Neural cell (in vitro differentiated cells): ENCODE data around the gene MYMK. TPM values are rescaled to one million over a fixed set of nuclear protein-coding genes. Genes with fewer than 3 reads are reported as not detected.

Experiments
- H2AFZ ChIP-seq: fragments of 200-600, 300-800 bp; sonication (generic), shearing (Covaris generic); 2 replicates; pipeline ENCODE4 v1.6.0; 2014; ENCODE audit warnings: low read depth, mild to moderate bottlenecking, antibody characterized with exemption, low read length, moderate library complexity
- H3F3A ChIP-seq: fragments of 200-600 bp; shearing (Covaris generic); 2 replicates; pipeline ENCODE4 v1.6.1; 2016; ENCODE audit warnings: mild to moderate bottlenecking, moderate library complexity, mixed read lengths, antibody characterized with exemption, low read length; ENCODE audit not compliant: insufficient read depth, poor library complexity, severe bottlenecking
- H3K27ac ChIP-seq: fragments of 200-600, 300-800 bp; sonication (generic), shearing (Covaris generic); 2 replicates; pipeline ENCODE4 v1.5.1; 2014; ENCODE audit warnings: mild to moderate bottlenecking, low read length, moderate library complexity
- H3K27me3 ChIP-seq: fragments of 300-800, 200-600 bp; sonication (generic), shearing (Covaris generic); 2 replicates; pipeline ENCODE4 v1.6.0; 2014; ENCODE audit warnings: mild to moderate bottlenecking, low read depth, low read length, moderate library complexity; ENCODE audit not compliant: insufficient read depth
- H3K36me3 ChIP-seq: fragments of 300-800, 200-600 bp; sonication (generic), shearing (Covaris generic); 2 replicates; pipeline ENCODE4 v1.5.1; 2014; ENCODE audit warnings: mild to moderate bottlenecking, antibody characterized with exemption, low read length, moderate library complexity; ENCODE audit not compliant: insufficient read depth
- H3K4me2 ChIP-seq: fragments of 300-800, 200-600 bp; sonication (generic), shearing (Covaris generic); 2 replicates; pipeline ENCODE4 v1.6.0; 2014; ENCODE audit warnings: mild to moderate bottlenecking, low read length
- H3K4me3 ChIP-seq: fragments of 300-800, 200-600 bp; sonication (generic), shearing (Covaris generic); 2 replicates; pipeline ENCODE4 v1.5.1; 2014; ENCODE audit warnings: mild to moderate bottlenecking, low read length, moderate library complexity
- H3K79me2 ChIP-seq: fragments of 200-600 bp; shearing (Covaris generic); replicated peaks from 2 replicates; pipeline ENCODE4 v1.6.0; 2014; ENCODE audit warnings: mild to moderate bottlenecking, low read length, moderate library complexity; ENCODE audit not compliant: insufficient read depth
- H3K9ac ChIP-seq: fragments of 300-800, 200-600 bp; sonication (generic), shearing (Covaris generic); 2 replicates; pipeline ENCODE4 v1.6.1; 2016; ENCODE audit warnings: mild to moderate bottlenecking, low read length, mixed read lengths
- H3K9me2 ChIP-seq: fragments of 200-600 bp; shearing (Covaris generic); 2 replicates; pipeline ENCODE4 v1.6.1; 2016; ENCODE audit warnings: mild to moderate bottlenecking, low read length, mixed read lengths; ENCODE audit not compliant: insufficient read depth
- H3K9me3 ChIP-seq: fragments of 200-600, 300-800 bp; sonication (generic), shearing (Covaris generic); 2 replicates; pipeline ENCODE4 v1.6.1; 2016; ENCODE audit warnings: mild to moderate bottlenecking, mixed run types, low read length, moderate library complexity, mixed read lengths
- H4K20me1 ChIP-seq: fragments of 200-600 bp; shearing (Covaris generic); 2 replicates; pipeline ENCODE4 v1.6.1; 2016; ENCODE audit warnings: mild to moderate bottlenecking, mixed run types; ENCODE audit not compliant: insufficient read depth
- CTCF ChIP-seq: fragments of 450-650 bp; IDR thresholded peaks from 2 replicates; pipeline ENCODE4 v1.5.1; 2014; ENCODE audit warnings: antibody characterized with exemption, mild to moderate bottlenecking, moderate library complexity; ENCODE audit not compliant: poor library complexity, severe bottlenecking
- EP300 ChIP-seq: fragments of 450-650 bp; conservative IDR thresholded peaks from 2 replicates; pipeline ENCODE4 v1.6.1; 2014; ENCODE audit warnings: antibody characterized with exemption, mild to moderate bottlenecking, moderate library complexity; ENCODE audit not compliant: poor library complexity, severe bottlenecking
- EZH2 ChIP-seq: fragments of 200-600, 300-800 bp; shearing (Covaris generic), sonication (generic); IDR thresholded peaks from 2 replicates; pipeline ENCODE4 v1.6.1; 2014; ENCODE audit warnings: antibody characterized with exemption, low read length, borderline replicate concordance, mild to moderate bottlenecking; ENCODE audit not compliant: insufficient read depth, poor library complexity, severe bottlenecking
- MXI1 ChIP-seq: fragments of 450-650 bp; conservative IDR thresholded peaks from 2 replicates; pipeline ENCODE4 v1.6.1; 2014; ENCODE audit warnings: antibody characterized with exemption, mild to moderate bottlenecking; ENCODE audit not compliant: poor library complexity, severe bottlenecking
- POLR2AphosphoS5 ChIP-seq: IDR thresholded peaks from 2 replicates; pipeline ENCODE4 v1.6.1; 2012
- RAD21 ChIP-seq: fragments of 450-650 bp; conservative IDR thresholded peaks from 2 replicates; pipeline ENCODE4 v1.6.1; 2014; ENCODE audit warnings: antibody characterized with exemption, mild to moderate bottlenecking, moderate library complexity
- REST ChIP-seq: IDR thresholded peaks from 2 replicates; pipeline ENCODE4 v1.6.1; 2012; ENCODE audit warnings: borderline replicate concordance
- SMC3 ChIP-seq: fragments of 450-650 bp; conservative IDR thresholded peaks from 2 replicates; pipeline ENCODE4 v1.6.1; 2014; ENCODE audit warnings: antibody characterized with exemption, mild to moderate bottlenecking, moderate library complexity; ENCODE audit not compliant: poor library complexity
- TAF1 ChIP-seq: IDR thresholded peaks from 2 replicates; pipeline ENCODE4 v1.6.1; 2012; ENCODE audit warnings: low read depth
- polyA plus RNA-seq: library from polyadenylated mRNA; depleted of rRNA; stranded (reverse); fragments of >200 nt; gene quantifications from 2 replicates; pipeline ENCODE4 v1.2.3, GENCODE V29; 2014

Gene MYMK
- polyA plus RNA-seq, 1 donor from 2014 or later = not detected

- no peaks in the 10 kb centered on the region for H3K79me2 ChIP-seq
- H3K9me2 ChIP-seq = no peaks in the 10 kb centered on the region
- TF ChIP-seq SMC3 (no peak), POLR2AphosphoS5 (no peak), REST (no peak), EZH2 (no peak)
- no peak overlapping the region for H3K9ac ChIP-seq
- no peak overlapping the region for H2AFZ ChIP-seq
- H3K4me3 ChIP-seq = no peak overlapping the region
- H3K4me2 ChIP-seq = no peak overlapping the region
- H4K20me1 ChIP-seq = no peaks in the 10 kb centered on the region
- H3K36me3 ChIP-seq = no peaks in the 10 kb centered on the region
- no peaks in the 10 kb centered on the region for H3K27me3 ChIP-seq
- no peak overlapping the region for H3K27ac ChIP-seq
- no peaks in the 10 kb centered on the region for H3F3A ChIP-seq
- no peaks in the 10 kb centered on the region for H3K9me3 ChIP-seq
Observed at GRCh38 chr9:133489253-133490190, 35.2 kb downstream of the MYMK start.

GRCh38 chr9:133488686-133489252 is 36.0 kb downstream of the MYMK start:
- Histone ChIP-seq H3F3A (no peaks in the 10 kb centered on the region), H3K27ac (no peak overlapping the region), H2AFZ (no peak overlapping the region), H3K4me2 (no peak overlapping the region), H3K79me2 (no peaks in the 10 kb centered on the region), H3K27me3 (no peaks in the 10 kb centered on the region), H3K9me2 (no peaks in the 10 kb centered on the region), H3K9me3 (no peaks in the 10 kb centered on the region), H4K20me1 (no peaks in the 10 kb centered on the region), H3K9ac (no peak overlapping the region), H3K4me3 (no peak overlapping the region), H3K36me3 (no peaks in the 10 kb centered on the region)
- no peak for TF ChIP-seq REST
- no peak for TF ChIP-seq EP300
- no peak for TF ChIP-seq RAD21
- TF ChIP-seq EZH2 = no peak
- no peak for TF ChIP-seq POLR2AphosphoS5
- TF ChIP-seq SMC3 = no peak
- no peak for TF ChIP-seq MXI1
- TF ChIP-seq TAF1 = no peak
- no peak for TF ChIP-seq CTCF
